ENCODE results near the gene PRL. TPM values are rescaled to one million over a fixed set of nuclear protein-coding genes. Genes with fewer than 3 reads are reported as not detected.

The PRL gene
- total and polyA plus RNA-seq, 2 donors (not counting 1 experiment from before 2014, with no cell fraction given), result not detected

DNA sequence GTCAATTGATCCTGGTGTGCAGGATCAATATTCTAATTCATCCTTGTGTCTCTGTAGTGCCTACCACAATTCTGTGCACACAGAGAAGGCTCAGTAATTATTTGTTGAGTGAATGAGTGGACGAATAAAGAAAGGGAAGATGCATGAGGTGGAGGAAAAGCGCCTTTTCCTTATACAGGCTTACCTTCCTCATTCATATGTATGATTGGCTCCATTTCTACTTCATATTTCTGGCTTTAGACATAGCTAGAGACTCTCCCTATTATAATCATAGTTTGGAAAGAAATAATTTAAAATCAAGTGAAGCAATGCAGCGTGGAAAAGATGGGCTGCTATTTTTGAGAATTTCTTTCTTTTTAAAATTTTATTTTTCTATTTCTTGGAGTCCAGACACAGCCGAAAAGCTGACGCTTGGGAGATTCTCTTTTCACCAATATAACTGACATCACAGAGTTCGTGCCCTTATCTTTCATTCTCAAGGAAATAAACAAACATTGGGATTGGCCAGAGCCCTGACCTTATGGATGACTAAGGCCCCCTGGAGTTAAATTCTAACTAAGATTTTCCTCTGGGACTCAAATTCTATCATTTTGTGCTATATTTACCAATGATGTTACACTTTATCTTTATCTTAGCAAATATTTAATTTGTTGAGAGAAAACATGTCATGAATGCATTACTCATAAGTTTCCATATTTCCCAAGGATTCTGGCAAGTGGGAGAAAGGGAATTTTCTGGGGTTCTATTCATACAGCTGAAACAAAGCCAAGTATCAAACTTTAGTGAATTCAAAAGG is 48.1 kb downstream of the PRL start:
- TF ChIP-seq, protein P1, sequence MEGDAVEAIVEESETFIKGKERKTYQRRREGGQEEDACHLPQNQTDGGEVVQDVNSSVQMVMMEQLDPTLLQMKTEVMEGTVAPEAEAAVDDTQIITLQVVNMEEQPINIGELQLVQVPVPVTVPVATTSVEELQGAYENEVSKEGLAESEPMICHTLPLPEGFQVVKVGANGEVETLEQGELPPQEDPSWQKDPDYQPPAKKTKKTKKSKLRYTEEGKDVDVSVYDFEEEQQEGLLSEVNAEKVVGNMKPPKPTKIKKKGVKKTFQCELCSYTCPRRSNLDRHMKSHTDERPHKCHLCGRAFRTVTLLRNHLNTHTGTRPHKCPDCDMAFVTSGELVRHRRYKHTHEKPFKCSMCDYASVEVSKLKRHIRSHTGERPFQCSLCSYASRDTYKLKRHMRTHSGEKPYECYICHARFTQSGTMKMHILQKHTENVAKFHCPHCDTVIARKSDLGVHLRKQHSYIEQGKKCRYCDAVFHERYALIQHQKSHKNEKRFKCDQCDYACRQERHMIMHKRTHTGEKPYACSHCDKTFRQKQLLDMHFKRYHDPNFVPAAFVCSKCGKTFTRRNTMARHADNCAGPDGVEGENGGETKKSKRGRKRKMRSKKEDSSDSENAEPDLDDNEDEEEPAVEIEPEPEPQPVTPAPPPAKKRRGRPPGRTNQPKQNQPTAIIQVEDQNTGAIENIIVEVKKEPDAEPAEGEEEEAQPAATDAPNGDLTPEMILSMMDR (conservative IDR thresholded peaks at IDR 0.05 in 1 of 2, IDR thresholded peaks at IDR 0.05 in 1 of 2; ENCODE audit: low read depth in 1 of 2, low read length in 2 of 2), result no peak
- TF ChIP-seq EZH2 (IDR thresholded peaks at IDR 0.05; ENCODE audit: low read length, missing control alignments), result no peak
- Histone ChIP-seq H3K27ac (ENCODE audit: insufficient read depth, low read length) (peak overlapping the region; percentile 36), H4K20me1 (ENCODE audit: control insufficient read depth, extremely low read depth, insufficient read depth, low read length) (no peaks in the 10 kb centered on the region), H3K36me3 (ENCODE audit: control insufficient read depth, insufficient read depth, low read length) (no peaks in the 10 kb centered on the region), H3K4me3 (replicated peaks in 1 of 4; ENCODE audit: control extremely low read depth in 1 of 4, insufficient read depth in 1 of 4, low read depth in 3 of 4, low read length in 4 of 4) (no peak overlapping the region), H3K4me1 (ENCODE audit: control insufficient read depth, extremely low read depth, insufficient read depth, low read length) (peaks cover 8% of the 10 kb centered on the region), H3K27me3 (ENCODE audit: control insufficient read depth, insufficient read depth, low read length) (no peaks in the 10 kb centered on the region), H3K4me2 (ENCODE audit: extremely low read depth, insufficient read depth, low read length) (no peak overlapping the region), H3K79me2 (ENCODE audit: control insufficient read depth, insufficient read depth, low read length) (no peaks in the 10 kb centered on the region), H3K9me3 (ENCODE audit: control insufficient read depth, insufficient read depth, low read depth, low read length) (no peaks in the 10 kb centered on the region), H3K9ac (ENCODE audit: insufficient read depth, low read length) (no peak overlapping the region), H2AFZ (ENCODE audit: low read length) (no peak overlapping the region)
- peak; percentile 80 to 83 for DNase-seq (ENCODE audit: low read depth in 2 of 2)

DNA sequence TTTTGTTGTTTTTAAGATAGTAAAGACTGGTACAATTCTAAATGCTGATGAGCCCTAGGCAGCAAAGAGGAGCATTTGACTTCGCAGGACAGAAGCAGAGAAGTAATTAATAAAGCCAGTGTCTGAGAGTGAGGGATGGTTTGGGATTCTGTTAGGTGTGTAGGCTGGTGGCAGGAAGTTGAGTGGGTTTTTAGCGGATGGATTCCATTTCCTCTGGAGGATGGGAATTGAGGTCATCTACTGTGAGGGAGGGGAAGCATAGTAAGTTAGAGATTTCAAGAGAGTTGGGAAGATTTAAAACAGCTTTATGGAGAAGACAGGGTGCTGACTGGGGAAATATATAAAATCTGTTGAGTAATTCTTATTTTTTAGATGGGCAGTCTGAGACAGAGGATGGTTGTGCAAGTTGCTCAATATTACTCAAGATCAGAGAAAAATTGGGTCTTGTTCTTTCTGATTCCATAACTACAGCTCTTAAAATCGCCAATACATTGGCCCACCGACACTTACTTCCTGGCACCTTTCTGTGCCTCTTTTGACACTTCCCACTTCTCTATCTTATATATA is 48.8 kb downstream of the PRL start:
- Histone ChIP-seq H3K4me3 (replicated peaks in 1 of 4; ENCODE audit: control extremely low read depth in 1 of 4, insufficient read depth in 1 of 4, low read depth in 3 of 4, low read length in 4 of 4) (no peak overlapping the region), H3K9ac (ENCODE audit: insufficient read depth, low read length) (no peak overlapping the region), H3K27ac (ENCODE audit: insufficient read depth, low read length) (no peak overlapping the region), H2AFZ (ENCODE audit: low read length) (no peak overlapping the region), H3K27me3 (ENCODE audit: control insufficient read depth, insufficient read depth, low read length) (no peaks in the 10 kb centered on the region), H3K79me2 (ENCODE audit: control insufficient read depth, insufficient read depth, low read length) (no peaks in the 10 kb centered on the region), H3K4me1 (ENCODE audit: control insufficient read depth, extremely low read depth, insufficient read depth, low read length) (peaks cover 8% of the 10 kb centered on the region), H3K4me2 (ENCODE audit: extremely low read depth, insufficient read depth, low read length) (no peak overlapping the region), H3K9me3 (ENCODE audit: control insufficient read depth, insufficient read depth, low read depth, low read length) (no peaks in the 10 kb centered on the region), H4K20me1 (ENCODE audit: control insufficient read depth, extremely low read depth, insufficient read depth, low read length) (no peaks in the 10 kb centered on the region), H3K36me3 (ENCODE audit: control insufficient read depth, insufficient read depth, low read length) (no peaks in the 10 kb centered on the region)
- TF ChIP-seq, protein P1 (conservative IDR thresholded peaks at IDR 0.05 in 1 of 2, IDR thresholded peaks at IDR 0.05 in 1 of 2; ENCODE audit: low read depth in 1 of 2, low read length in 2 of 2), result no peak
- no peak for TF ChIP-seq EZH2 (IDR thresholded peaks at IDR 0.05; ENCODE audit: low read length, missing control alignments)
- peak; percentile 33 to 44 for DNase-seq (ENCODE audit: low read depth in 2 of 2)

DNA sequence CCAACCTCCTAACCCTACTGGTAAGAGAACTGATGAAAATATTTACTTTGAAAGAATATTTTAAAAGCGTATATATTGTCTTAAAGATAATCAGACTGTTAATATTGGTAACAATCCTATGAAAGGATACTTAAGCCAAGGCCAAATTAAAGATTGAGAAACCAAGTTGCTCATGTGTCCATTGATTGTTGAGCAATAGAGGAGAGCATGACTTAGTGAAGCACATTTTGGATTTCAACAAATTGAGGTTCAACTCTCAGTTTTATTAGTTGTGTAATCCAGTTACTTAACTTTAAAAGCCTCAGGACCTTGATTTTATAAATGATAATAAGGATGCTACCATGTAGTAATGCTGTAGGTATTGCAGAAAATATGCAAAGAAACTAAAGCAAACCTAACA is 56.8 kb downstream of the PRL start:
- Histone ChIP-seq H4K20me1 (ENCODE audit: control insufficient read depth, extremely low read depth, insufficient read depth, low read length) (no peaks in the 10 kb centered on the region), H3K27ac (ENCODE audit: insufficient read depth, low read length) (no peak overlapping the region), H3K4me2 (ENCODE audit: extremely low read depth, insufficient read depth, low read length) (no peak overlapping the region), H3K9ac (ENCODE audit: insufficient read depth, low read length) (no peak overlapping the region), H3K79me2 (ENCODE audit: control insufficient read depth, insufficient read depth, low read length) (no peaks in the 10 kb centered on the region), H2AFZ (ENCODE audit: low read length) (no peak overlapping the region), H3K27me3 (ENCODE audit: control insufficient read depth, insufficient read depth, low read length) (no peaks in the 10 kb centered on the region), H3K36me3 (ENCODE audit: control insufficient read depth, insufficient read depth, low read length) (no peaks in the 10 kb centered on the region), H3K4me1 (ENCODE audit: control insufficient read depth, extremely low read depth, insufficient read depth, low read length) (peaks cover 4% of the 10 kb centered on the region), H3K9me3 (ENCODE audit: control insufficient read depth, insufficient read depth, low read depth, low read length) (no peaks in the 10 kb centered on the region), H3K4me3 (replicated peaks in 1 of 4; ENCODE audit: control extremely low read depth in 1 of 4, insufficient read depth in 1 of 4, low read depth in 3 of 4, low read length in 4 of 4) (no peak overlapping the region)
- DNase-seq (ENCODE audit: low read depth in 2 of 2), result peak in 1 of 2 donors; percentile 30
- no peak for TF ChIP-seq EZH2 (IDR thresholded peaks at IDR 0.05; ENCODE audit: low read length, missing control alignments)
- TF ChIP-seq, protein P1 (conservative IDR thresholded peaks at IDR 0.05 in 1 of 2, IDR thresholded peaks at IDR 0.05 in 1 of 2; ENCODE audit: low read depth in 1 of 2, low read length in 2 of 2), result no peak
